Neuronal stem cell (in vitro differentiated cells): Measurements from ENCODE around the gene SLC19A1.

ENCODE experiments used
- DNase-seq: peaks from one replicate; pipeline ENCODE4 v3.0.0-alpha.2; 2013; ENCODE audit warnings: low spot score
- H2AFZ ChIP-seq: one replicate; pipeline ENCODE4 v1.6.1; 2013; ENCODE audit warnings: mild to moderate bottlenecking, low read length, inconsistent platforms
- H2AK5ac ChIP-seq: 2 replicates; pipeline ENCODE4 v1.6.1; 2013; ENCODE audit warnings: low read depth, mild to moderate bottlenecking, inconsistent platforms, low read length, moderate library complexity, mixed read lengths
- H2BK120ac ChIP-seq: 2 replicates; pipeline ENCODE4 v1.6.1; 2013; ENCODE audit warnings: low read depth, mild to moderate bottlenecking, inconsistent platforms, low read length, moderate library complexity, mixed read lengths
- H2BK12ac ChIP-seq: one replicate; pipeline ENCODE4 v1.6.1; 2013; ENCODE audit warnings: low read length, inconsistent platforms
- H2BK15ac ChIP-seq: 2 replicates; pipeline ENCODE4 v1.6.1; 2013; ENCODE audit warnings: mild to moderate bottlenecking, low read length, inconsistent platforms, mixed read lengths
- H2BK5ac ChIP-seq: one replicate; pipeline ENCODE4 v1.6.1; 2013; ENCODE audit warnings: inconsistent platforms, mild to moderate bottlenecking, low read length, moderate library complexity
- H3K14ac ChIP-seq: one replicate; pipeline ENCODE4 v1.6.1; 2013; ENCODE audit warnings: low read length, inconsistent platforms
- H3K18ac ChIP-seq: 2 replicates; pipeline ENCODE4 v1.6.1; 2013; ENCODE audit warnings: low read length, inconsistent platforms
- H3K23ac ChIP-seq: 2 replicates; pipeline ENCODE4 v1.6.1; 2013; ENCODE audit warnings: low read depth, mild to moderate bottlenecking, mixed read lengths, low read length, inconsistent platforms; ENCODE audit not compliant: poor library complexity
- H3K27ac ChIP-seq: replicated peaks from 3 replicates; pipeline ENCODE4 v1.5.1; 2013; ENCODE audit warnings: low read length, inconsistent platforms
- H3K27me3 ChIP-seq, 3 experiments: 2 replicates each; pipeline ENCODE4 v1.6.1; 2013; ENCODE audit warnings: low read length in 3 of 3, mild to moderate bottlenecking in 2 of 3, inconsistent platforms in 1 of 3, low read depth in 1 of 3, mixed read lengths in 1 of 3, moderate library complexity in 1 of 3; ENCODE audit not compliant: control insufficient read depth in 3 of 3, insufficient read depth in 3 of 3
- H3K36me3 ChIP-seq, 2 donors: replicated peaks in 1 of 2; 2 replicates each; pipeline ENCODE4 v1.6.1; 2013; ENCODE audit warnings: low read length in 2 of 2; ENCODE audit not compliant: control insufficient read depth in 2 of 2, insufficient read depth in 2 of 2
- H3K4ac ChIP-seq: 2 replicates; pipeline ENCODE4 v1.6.1; 2013; ENCODE audit warnings: inconsistent platforms, mild to moderate bottlenecking, low read length, moderate library complexity
- H3K4me1 ChIP-seq, 2 donors: 1 replicate in 1 of 2; 2 replicates in 1 of 2; pipeline ENCODE4 v1.6.1; 2013; ENCODE audit warnings: low read length in 2 of 2, low read depth in 1 of 2; ENCODE audit not compliant: control insufficient read depth in 2 of 2, insufficient read depth in 1 of 2
- H3K4me2 ChIP-seq: one replicate; pipeline ENCODE4 v1.6.1; 2013; ENCODE audit warnings: mild to moderate bottlenecking, low read length, inconsistent platforms; ENCODE audit not compliant: insufficient read depth, poor library complexity, severe bottlenecking
- H3K4me3 ChIP-seq, 2 donors: 2 replicates each; pipeline ENCODE4 v1.5.1; 2013; ENCODE audit warnings: low read length in 2 of 2, mild to moderate bottlenecking in 2 of 2, inconsistent platforms in 1 of 2, moderate library complexity in 1 of 2
- H3K79me1 ChIP-seq: one replicate; pipeline ENCODE4 v1.6.1; 2013; ENCODE audit warnings: low read depth, mild to moderate bottlenecking, inconsistent platforms, low read length, moderate library complexity
- H3K9ac ChIP-seq: one replicate; pipeline ENCODE4 v1.6.1; 2013; ENCODE audit warnings: mild to moderate bottlenecking, low read depth, low read length, inconsistent platforms; ENCODE audit not compliant: poor library complexity
- H3K9me3 ChIP-seq, 2 donors: replicated peaks in 1 of 2; 2 replicates each; pipeline versions ENCODE3 to v1.6.1; 2013; ENCODE audit warnings: low read length in 2 of 2, mild to moderate bottlenecking in 2 of 2, inconsistent platforms in 1 of 2, low read depth in 1 of 2, mixed read lengths in 1 of 2, moderate library complexity in 1 of 2; ENCODE audit not compliant: control insufficient read depth in 2 of 2, insufficient read depth in 1 of 2
- H4K8ac ChIP-seq: one replicate; pipeline ENCODE4 v1.6.1; 2013; ENCODE audit warnings: low read depth, mild to moderate bottlenecking, inconsistent platforms, low read length, moderate library complexity
- H4K91ac ChIP-seq: one replicate; pipeline ENCODE4 v1.6.1; 2013; ENCODE audit warnings: low read length, low read depth, mild to moderate bottlenecking, inconsistent platforms; ENCODE audit not compliant: poor library complexity
- WGBS, 2 donors: extraction: QIAGEN DNeasy Blood & Tissue Kit; methylation state at CpG; one replicate each; pipeline ENCODE4 v1.1.7; 2013; ENCODE audit warnings: missing lambda C conversion rate in 2 of 2, mixed read lengths in 1 of 2; ENCODE audit not compliant: insufficient read length in 2 of 2, insufficient replicate concordance in 1 of 2; ENCODE audit errors: extremely low coverage in 2 of 2; 5-methylcytosine and 5-hydroxymethylcytosine counted together

Gene SLC19A1

GRCh38 chr21:45529785-45530422 lies 12.3 kb downstream of the SLC19A1 start:
- Histone ChIP-seq H2BK15ac (no peak overlapping the region), H3K36me3 (peaks cover 25 to 36% of the 10 kb centered on the region in 2 donors), H4K91ac (peak overlapping the region; percentile 19), H3K23ac (peak overlapping the region; percentile 81), H3K14ac (peak overlapping the region; percentile 64), H3K4me3 (peak overlapping the region in 1 of 2 donors; percentile 60), H3K4ac (peak overlapping the region; percentile 14), H3K27me3 (peaks cover 0 to 3% (median 0%) of the 10 kb centered on the region in 3 experiments), H2AK5ac (no peak overlapping the region), H4K8ac (peak overlapping the region; percentile 78), H2BK5ac (no peak overlapping the region), H3K18ac (no peak overlapping the region), H3K79me1 (peaks cover 29% of the 10 kb centered on the region), H3K4me2 (no peak overlapping the region), H3K27ac (no peak overlapping the region), H3K9me3 (peaks cover 0 to 12% of the 10 kb centered on the region in 2 donors), H2BK12ac (peak overlapping the region; percentile 77), H2BK120ac (peak overlapping the region; percentile 68), H3K4me1 (peaks cover 0 to 7% of the 10 kb centered on the region in 2 donors), H2AFZ (no peak overlapping the region), H3K9ac (peak overlapping the region; percentile 81)
- no CpG with 5 or more reads among the region's 11 CpGs for WGBS, 2 donors
- no peak for DNase-seq

DNA sequence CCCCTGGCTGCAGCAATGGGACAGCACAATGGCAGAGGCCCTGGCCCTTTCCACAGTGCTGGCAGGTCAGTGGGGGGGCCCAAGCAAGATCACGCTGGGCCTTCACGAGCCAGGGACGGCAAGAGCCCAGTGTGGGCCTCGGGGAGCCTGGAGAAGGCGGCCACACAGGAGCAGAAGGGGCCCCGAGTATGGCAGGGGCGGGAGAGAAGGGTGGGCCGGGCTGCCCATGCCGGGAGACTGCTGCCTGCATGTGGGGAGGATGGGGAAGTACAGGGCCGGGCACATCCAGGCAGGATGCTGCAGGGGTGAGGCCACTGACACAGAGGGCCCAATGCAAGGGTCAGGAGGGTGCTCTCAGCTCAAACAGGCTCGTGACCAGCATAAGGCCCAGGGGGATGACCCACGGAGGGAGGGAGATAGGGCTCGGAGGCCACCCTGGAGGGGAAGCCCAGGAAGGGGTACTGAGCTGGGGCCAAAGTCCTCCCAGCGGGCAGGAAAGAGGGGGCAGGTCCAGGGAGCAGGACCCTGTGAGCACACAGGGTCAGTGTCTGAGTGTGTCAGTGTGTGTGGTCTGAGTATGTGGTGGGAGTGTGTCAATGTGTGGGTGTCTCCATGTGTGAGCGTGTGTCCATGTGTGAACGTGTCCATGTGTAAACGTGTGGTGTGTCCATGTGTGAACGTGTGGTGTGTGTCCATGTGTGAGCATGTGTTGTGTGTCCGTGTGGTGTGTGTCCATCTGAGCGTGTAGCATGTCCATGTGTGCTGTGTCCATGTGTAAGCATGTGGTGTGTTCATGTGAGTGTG lies 13.1 kb downstream of the SLC19A1 start:
- H3K4me1 ChIP-seq = peaks cover 0 to 1% of the 10 kb centered on the region in 2 donors
- H2BK15ac ChIP-seq = no peak overlapping the region
- peaks cover 24% of the 10 kb centered on the region for H3K79me1 ChIP-seq
- peak overlapping the region in 1 of 2 donors; percentile 60 for H3K4me3 ChIP-seq
- H4K8ac ChIP-seq = no peak overlapping the region
- peak overlapping the region; percentile 81 for H3K23ac ChIP-seq
- no peak overlapping the region for H3K27ac ChIP-seq
- H3K36me3 ChIP-seq = peaks cover 26 to 38% of the 10 kb centered on the region in 2 donors
- no peak overlapping the region for H3K4me2 ChIP-seq
- H3K27me3 ChIP-seq = peaks cover 0 to 3% (median 0%) of the 10 kb centered on the region in 3 experiments
- WGBS, 2 donors = no CpG with 5 or more reads among the region's 20 CpGs
- no peak overlapping the region for H2BK12ac ChIP-seq
- H2AK5ac ChIP-seq = no peak overlapping the region
- H2BK120ac ChIP-seq = no peak overlapping the region
- H3K14ac ChIP-seq = no peak overlapping the region
- H4K91ac ChIP-seq = no peak overlapping the region
- H3K4ac ChIP-seq = no peak overlapping the region
- no peak overlapping the region for H2BK5ac ChIP-seq
- no peak overlapping the region for H2AFZ ChIP-seq
- peak overlapping the region; percentile 48 for H3K18ac ChIP-seq
- peaks cover 0 to 12% of the 10 kb centered on the region in 2 donors for H3K9me3 ChIP-seq
- H3K9ac ChIP-seq = no peak overlapping the region
- DNase-seq = no peak

- peaks cover 0 to 1% of the 10 kb centered on the region in 2 donors for H3K4me1 ChIP-seq
- H2BK15ac ChIP-seq = no peak overlapping the region
- H3K9ac ChIP-seq = no peak overlapping the region
- no CpG with 5 or more reads among the region's 18 CpGs for WGBS, 2 donors
- peak overlapping the region; percentile 11 for H2BK5ac ChIP-seq
- H3K27me3 ChIP-seq = peaks cover 0 to 3% (median 0%) of the 10 kb centered on the region in 3 experiments
- H3K4ac ChIP-seq = no peak overlapping the region
- H2AFZ ChIP-seq = no peak overlapping the region
- H3K14ac ChIP-seq = no peak overlapping the region
- H2AK5ac ChIP-seq = no peak overlapping the region
- no peak overlapping the region for H3K27ac ChIP-seq
- no peak overlapping the region for H2BK120ac ChIP-seq
- H3K4me3 ChIP-seq = no peak overlapping the region
- peaks cover 0 to 12% of the 10 kb centered on the region in 2 donors for H3K9me3 ChIP-seq
- H4K8ac ChIP-seq = no peak overlapping the region
- peaks cover 17% of the 10 kb centered on the region for H3K79me1 ChIP-seq
- H2BK12ac ChIP-seq = no peak overlapping the region
- H3K18ac ChIP-seq = no peak overlapping the region
- H4K91ac ChIP-seq = no peak overlapping the region
- H3K4me2 ChIP-seq = no peak overlapping the region
- no peak overlapping the region for H3K23ac ChIP-seq
- H3K36me3 ChIP-seq = peaks cover 26 to 44% of the 10 kb centered on the region in 2 donors
- no peak for DNase-seq
Measured at GRCh38 chr21:45528028-45528705, 14.1 kb downstream of the SLC19A1 start.
